Naive thymus-derived CD4-positive, alpha-beta T cell (primary cell): Measurements from ENCODE around the gene RRP7A. TPM values are rescaled to one million over a fixed set of nuclear protein-coding genes. Genes with fewer than 3 reads are reported as not detected.

ENCODE experiments used
- ATAC-seq: fragments of 150-1000 bp; cut with Tn5 transposase; 2 replicates; pipeline ENCODE4 v1.10.0; 2021; ENCODE audit warnings: mild to moderate bottlenecking, moderate library complexity
- CTCF ChIA-PET: fragments of 350-600 bp; sonication (Branson Sonifier 250); formaldehyde crosslinking; loops from one replicate; lab custom pipeline; 2021; ENCODE audit warnings: antibody characterized with exemption; lab: Charles Lee
- POLR2A ChIA-PET: fragments of 350-600 bp; sonication (Branson Sonifier 250); formaldehyde crosslinking; loops from one replicate; lab custom pipeline; 2021; ENCODE audit warnings: antibody characterized with exemption, inconsistent platforms; lab: Charles Lee
- DNase-seq, 9 donors: peaks; one replicate each; pipeline versions ENCODE4 v3.0.0 to v3.0.0-alpha.2; 2020 to 2022; ENCODE audit warnings: mixed read lengths in 1 of 9
- H3K27ac ChIP-seq: one replicate; pipeline ENCODE4 v1.7.0; 2013; ENCODE audit warnings: mild to moderate bottlenecking, low read depth, low read length, moderate library complexity
- H3K27me3 ChIP-seq, 2 donors: one replicate each; pipeline ENCODE4 v1.7.0; 2013; ENCODE audit warnings: low read length in 2 of 2, mild to moderate bottlenecking in 2 of 2, moderate library complexity in 2 of 2; ENCODE audit not compliant: control insufficient read depth in 2 of 2, insufficient read depth in 2 of 2
- H3K36me3 ChIP-seq, 3 experiments: 1 replicate in 2 of 3; 2 replicates in 1 of 3; pipeline ENCODE4 v1.7.0; 2013; ENCODE audit warnings: low read length in 3 of 3, mild to moderate bottlenecking in 3 of 3, moderate library complexity in 1 of 3; ENCODE audit not compliant: insufficient read depth in 3 of 3, control insufficient read depth in 2 of 3
- H3K4me1 ChIP-seq, 2 donors: one replicate each; pipeline ENCODE4 v1.7.0; 2013; ENCODE audit warnings: low read length in 2 of 2, mild to moderate bottlenecking in 2 of 2, moderate library complexity in 1 of 2; ENCODE audit not compliant: control insufficient read depth in 2 of 2, insufficient read depth in 2 of 2
- H3K4me3 ChIP-seq: 2 replicates; pipeline ENCODE4 v1.7.0; 2013; ENCODE audit warnings: mild to moderate bottlenecking, low read length
- H3K9me3 ChIP-seq, 3 experiments: 1 replicate in 2 of 3; 2 replicates in 1 of 3; pipeline ENCODE4 v1.7.0; 2013; ENCODE audit warnings: low read length in 3 of 3; ENCODE audit not compliant: control insufficient read depth in 2 of 3
- H3K27ac Mint-ChIP-seq, 9 donors: one replicate each; pipeline ENCODE4 v1.8.0; 2020 to 2022; ENCODE audit warnings: mixed read lengths in 9 of 9, mild to moderate bottlenecking in 8 of 9, moderate library complexity in 5 of 9, inconsistent platforms in 2 of 9
- H3K27me3 Mint-ChIP-seq, 5 donors: one replicate each; pipeline ENCODE4 v1.8.0; 2021 to 2022; ENCODE audit warnings: mixed read lengths in 5 of 5, mild to moderate bottlenecking in 1 of 5
- H3K36me3 Mint-ChIP-seq, 5 donors: one replicate each; pipeline ENCODE4 v1.8.0; 2020 to 2022; ENCODE audit warnings: mixed read lengths in 5 of 5, mild to moderate bottlenecking in 3 of 5, inconsistent platforms in 1 of 5
- H3K4me1 Mint-ChIP-seq, 7 donors: one replicate each; pipeline ENCODE4 v1.8.0; 2020 to 2022; ENCODE audit warnings: mixed read lengths in 7 of 7, mild to moderate bottlenecking in 3 of 7, inconsistent platforms in 1 of 7
- H3K4me3 Mint-ChIP-seq, 10 donors: one replicate each; pipeline ENCODE4 v1.8.0; 2020 to 2022; ENCODE audit warnings: mild to moderate bottlenecking in 10 of 10, mixed read lengths in 10 of 10, moderate library complexity in 6 of 10, inconsistent platforms in 2 of 10
- H3K9me3 Mint-ChIP-seq, 11 donors: one replicate each; pipeline ENCODE4 v1.8.0; 2020 to 2022; ENCODE audit warnings: mixed read lengths in 11 of 11, mild to moderate bottlenecking in 4 of 11, inconsistent platforms in 1 of 11, moderate library complexity in 1 of 11
- intact Hi-C, 2 donors: fragments of 100-400 bp; cut with micrococcal nuclease; formaldehyde crosslinking; loops; one replicate each; pipeline ENCODE4 v1.15.1; 2023
- polyA plus RNA-seq, 2 donors: library from polyadenylated mRNA; unstranded; fragments of 300-500 nt; fragmentation: Illumina TruSeq; gene quantifications; one replicate each; pipeline ENCODE4 v1.2.3, GENCODE V29; 2021
- total RNA-seq, 6 experiments: library from RNA in 5 of 6; stranded (reverse) in 5 of 6; gene quantifications; 1 replicate in 5 of 6; 2 replicates in 1 of 6; pipeline ENCODE4 v1.2.3 and lab custom pipeline; 2021 to 2026

RRP7A gene
- total and polyA plus RNA-seq, 7 experiments from 2014 or later, result 39.3 to 125 (median 52.0) TPM

- H3K27me3 Mint-ChIP-seq, result peaks cover 11 to 39% (median 14%) of the 10 kb centered on the region in 5 donors
- H3K27me3 ChIP-seq, result no peaks in the 10 kb centered on the region
- DNase-seq (no peak), ATAC-seq (no peak)
- H3K4me1 Mint-ChIP-seq, result peaks cover 0 to 6% (median 0%) of the 10 kb centered on the region in 7 donors
- no peak overlapping the region for H3K27ac Mint-ChIP-seq
- H3K9me3 Mint-ChIP-seq, result peaks cover 0 to 2% (median 0%) of the 10 kb centered on the region in 11 donors
- H3K27ac ChIP-seq, result no peak overlapping the region
- no peaks in the 10 kb centered on the region for H3K4me1 ChIP-seq
- no peaks in the 10 kb centered on the region for H3K36me3 ChIP-seq
- CTCF ChIA-PET, result no interaction called here
- intact Hi-C loops, result no loop called here
- no peak overlapping the region for H3K4me3 ChIP-seq
- POLR2A ChIA-PET, result no interaction called here
- H3K36me3 Mint-ChIP-seq, result no peaks in the 10 kb centered on the region
- H3K4me3 Mint-ChIP-seq, result no peak overlapping the region
- H3K9me3 ChIP-seq, result no peaks in the 10 kb centered on the region
Observed at GRCh38 chr22:42461511-42461910, 58.1 kb downstream of the RRP7A start.

Other genes with a start within 250 kb of the RRP7A start
- gene TCF20, start 249.1 kb downstream of the RRP7A start, total RNA-seq, result 10 to 100 TPM; 63.6 to 97.2 (median 78.1) TPM
- gene TCF20, start 249.1 kb downstream of the RRP7A start, polyA plus RNA-seq, result 1 to 10 TPM; 3.3 to 3.8 TPM
- gene NFAM1, start 87.4 kb downstream of the RRP7A start, total RNA-seq, result 10 to 100 TPM in 1 of 5 experiments, 1 to 10 TPM in 1, under 1 TPM in 3; 0.51 to 40.3 (median 0.77) TPM
- under 1 TPM; 0.03 to 0.06 TPM for gene NFAM1, start 87.4 kb downstream of the RRP7A start, polyA plus RNA-seq
- gene SERHL2, start 34.2 kb upstream of the RRP7A start, total RNA-seq, result 1 to 10 TPM in 1 of 5 experiments, under 1 TPM in 3, not detected in 1; 0.27 to 1.0 (median 0.82) TPM
- gene SERHL2, start 34.2 kb upstream of the RRP7A start, polyA plus RNA-seq, result under 1 TPM; 0.25 to 0.28 TPM
- 10 to 100 TPM; 62.5 to 86.7 (median 75.2) TPM for gene POLDIP3, start 95.1 kb upstream of the RRP7A start, total RNA-seq
- 100 to 1,000 TPM in 1 of 2 donors, 10 to 100 TPM in 1; 60.7 to 109 TPM for gene POLDIP3, start 95.1 kb upstream of the RRP7A start, polyA plus RNA-seq
- gene ATP5MGL, start 120.8 kb upstream of the RRP7A start, total RNA-seq, result 1 to 10 TPM; 1.1 to 5.0 (median 1.5) TPM
- gene ATP5MGL, start 120.8 kb upstream of the RRP7A start, polyA plus RNA-seq, result under 1 TPM; 0.35 to 0.45 TPM
- 10 to 100 TPM; 34.3 to 70.6 (median 42.3) TPM for gene CYB5R3, start 129.6 kb upstream of the RRP7A start, total RNA-seq
- 10 to 100 TPM; 38.8 to 74.1 TPM for gene CYB5R3, start 129.6 kb upstream of the RRP7A start, polyA plus RNA-seq
- gene A4GALT, start 201.1 kb upstream of the RRP7A start, total RNA-seq, result not detected
- not detected for gene A4GALT, start 201.1 kb upstream of the RRP7A start, polyA plus RNA-seq